PC-3 (cell line): ENCODE measurements around the gene TAOK1. TPM values are rescaled to one million over a fixed set of nuclear protein-coding genes. Genes with fewer than 3 reads are reported as not detected.

Experiments
- ATAC-seq: fragments of 200-7000 bp; cut with Tn5 transposase; 2 replicates; pipeline ENCODE4 v1.9.1; 2020; ENCODE audit warnings: mild to moderate bottlenecking, moderate library complexity
- BruUV-seq: library from RNA; stranded (reverse); fragments of 400-500 nt; replicated peaks from 2 replicates; lab custom pipeline; 2021; lab: Mats Ljungman, UMichigan
- CTCF ChIA-PET: fragments of 300-600 bp; sonication (Branson Sonifier 250); formaldehyde crosslinking; loops from one replicate; lab custom pipeline; 2022; ENCODE audit warnings: antibody characterized with exemption; lab: Charles Lee
- POLR2A ChIA-PET: fragments of 300-600 bp; sonication (Branson Sonifier 250); formaldehyde crosslinking; loops from one replicate; lab custom pipeline; 2022; ENCODE audit warnings: antibody characterized with exemption; ENCODE audit not compliant: unreplicated experiment; lab: Charles Lee
- DNase-seq: peaks from one replicate; pipeline ENCODE4 v3.0.0-alpha.2; 2015
- H2AFZ ChIP-seq: fragments of 300-600 bp; sonication (generic); 2 replicates; pipeline ENCODE4 v1.6.0; 2016; ENCODE audit warnings: antibody characterized with exemption, low read length
- H3F3A ChIP-seq: fragments of 300-600 bp; sonication (generic); one replicate; pipeline ENCODE4 v1.6.0; 2017; ENCODE audit warnings: antibody characterized with exemption, low read length, control low read depth, mild to moderate bottlenecking; ENCODE audit not compliant: unreplicated experiment
- H3K27ac ChIP-seq: fragments of 300-600 bp; sonication (generic); 2 replicates; pipeline ENCODE4 v1.5.1; 2016; ENCODE audit warnings: mild to moderate bottlenecking, low read length
- H3K27me3 ChIP-seq: fragments of 300-600 bp; sonication (generic); 2 replicates; pipeline ENCODE4 v1.6.1; 2016; ENCODE audit warnings: low read length, mixed read lengths
- H3K36me3 ChIP-seq: fragments of 300-600 bp; sonication (generic); 2 replicates; pipeline ENCODE4 v1.6.1; 2016; ENCODE audit warnings: low read depth, mixed run types, low read length, mixed read lengths
- H3K4me1 ChIP-seq: fragments of 300-600 bp; sonication (generic); 2 replicates; pipeline ENCODE4 v1.5.1; 2016; ENCODE audit warnings: low read length; ENCODE audit not compliant: insufficient read depth
- H3K4me2 ChIP-seq: fragments of 300-600 bp; sonication (generic); 2 replicates; pipeline ENCODE4 v1.6.0; 2016; ENCODE audit warnings: low read length
- H3K4me3 ChIP-seq: fragments of 300-600 bp; sonication (generic); 2 replicates; pipeline ENCODE4 v1.5.1; 2016; ENCODE audit warnings: mild to moderate bottlenecking, low read length, mixed read lengths
- H3K79me2 ChIP-seq: fragments of 300-600 bp; sonication (generic); 2 replicates; pipeline ENCODE4 v1.6.1; 2017; ENCODE audit warnings: low read length, mixed read lengths
- H3K9ac ChIP-seq: fragments of 300-600 bp; sonication (generic); 2 replicates; pipeline ENCODE4 v1.6.0; 2016; ENCODE audit warnings: mild to moderate bottlenecking, low read length
- H3K9me2 ChIP-seq: fragments of 300-600 bp; sonication (generic); replicated peaks from 2 replicates; pipeline ENCODE4 v1.6.1; 2016; ENCODE audit warnings: mixed run types, low read length, mixed read lengths
- H3K9me3 ChIP-seq: fragments of 300-600 bp; sonication (generic); 2 replicates; pipeline ENCODE4 v1.6.1; 2016; ENCODE audit warnings: low read length, mixed read lengths
- H4K20me1 ChIP-seq: fragments of 300-600 bp; sonication (generic); 2 replicates; pipeline ENCODE4 v1.6.1; 2016; ENCODE audit warnings: low read length, mixed read lengths
- CTCF ChIP-seq: fragments of 300-600 bp; sonication (generic); conservative IDR thresholded peaks from 2 replicates; pipeline ENCODE4 v1.5.1; 2017; ENCODE audit warnings: antibody characterized with exemption, low read depth, mild to moderate bottlenecking, low read length
- EZH2 ChIP-seq: fragments of 300-600 bp; sonication (generic); IDR thresholded peaks from one replicate; pipeline ENCODE4 v1.6.1; 2017; ENCODE audit warnings: antibody characterized with exemption, mild to moderate bottlenecking, low read length; ENCODE audit not compliant: unreplicated experiment
- EZH2phosphoT487 ChIP-seq: fragments of 300-600 bp; sonication (generic); IDR thresholded peaks from 2 replicates; pipeline ENCODE4 v1.6.1; 2018; ENCODE audit warnings: mild to moderate bottlenecking, antibody characterized with exemption, low read length, borderline replicate concordance
- intact Hi-C: fragments of 100-400 bp; cut with micrococcal nuclease; formaldehyde crosslinking; loops from 2 replicates; pipeline ENCODE4 v1.9.0; 2023
- total RNA-seq: library from RNA; depleted of rRNA; stranded (reverse); fragments of >200 nt; gene quantifications from 2 replicates; pipeline ENCODE4 v1.2.3, GENCODE V29; 2014

TAOK1 gene
- total RNA-seq, 1 experiment from 2014 or later, result 17.3 TPM

- DNase-seq (no peak), ATAC-seq (no peak)
- CTCF ChIA-PET, result no interaction called here
Measured at GRCh38 chr17:29358416-29358815, 31.7 kb upstream of the TAOK1 start.

GRCh38 chr17:29359777-29360176 is 30.4 kb upstream of the TAOK1 start:
- Histone ChIP-seq H3K4me1 (no peaks in the 10 kb centered on the region), H3K79me2 (no peaks in the 10 kb centered on the region), H2AFZ (no peak overlapping the region), H3K4me2 (no peak overlapping the region), H3K9ac (no peak overlapping the region), H3K27me3 (no peaks in the 10 kb centered on the region), H4K20me1 (no peaks in the 10 kb centered on the region), H3K27ac (no peak overlapping the region), H3K4me3 (no peak overlapping the region), H3K36me3 (no peaks in the 10 kb centered on the region), H3K9me3 (no peaks in the 10 kb centered on the region), H3K9me2 (no peaks in the 10 kb centered on the region), H3F3A (no peaks in the 10 kb centered on the region)
- ATAC-seq (no peak), DNase-seq (no peak)
- TF ChIP-seq EZH2phosphoT487 (no peak), CTCF (no peak), EZH2 (no peak)
- BruUV-seq, result no TSS peak
- CTCF ChIA-PET, result no interaction called here
- intact Hi-C loops, result no loop called here
- POLR2A ChIA-PET, result no interaction called here

More at GRCh38 chr17:29358416-29358815, 31.7 kb upstream of the TAOK1 start:
- no peak overlapping the region for H3K4me3 ChIP-seq
- no peaks in the 10 kb centered on the region for H3K79me2 ChIP-seq
- no peak for TF ChIP-seq EZH2
- no peak for TF ChIP-seq CTCF
- TF ChIP-seq EZH2phosphoT487, result no peak
- H3K4me1 ChIP-seq, result no peaks in the 10 kb centered on the region
- H2AFZ ChIP-seq, result no peak overlapping the region
- H3K27me3 ChIP-seq, result no peaks in the 10 kb centered on the region
- intact Hi-C loops, result no loop called here
- H4K20me1 ChIP-seq, result no peaks in the 10 kb centered on the region
- H3K4me2 ChIP-seq, result no peak overlapping the region
- H3K9me2 ChIP-seq, result no peaks in the 10 kb centered on the region
- H3K36me3 ChIP-seq, result no peaks in the 10 kb centered on the region
- BruUV-seq, result no TSS peak
- H3K9ac ChIP-seq, result no peak overlapping the region
- no peak overlapping the region for H3K27ac ChIP-seq
- no peaks in the 10 kb centered on the region for H3F3A ChIP-seq
- H3K9me3 ChIP-seq, result no peaks in the 10 kb centered on the region
- POLR2A ChIA-PET, result no interaction called here

- Histone ChIP-seq H3K9ac (no peak overlapping the region), H3K27me3 (no peaks in the 10 kb centered on the region), H3K4me2 (no peak overlapping the region), H2AFZ (no peak overlapping the region), H3K36me3 (no peaks in the 10 kb centered on the region), H3K4me1 (no peaks in the 10 kb centered on the region), H3K79me2 (no peaks in the 10 kb centered on the region), H3K9me3 (no peaks in the 10 kb centered on the region), H3K9me2 (no peaks in the 10 kb centered on the region), H3F3A (no peaks in the 10 kb centered on the region), H4K20me1 (no peaks in the 10 kb centered on the region), H3K4me3 (no peak overlapping the region), H3K27ac (no peak overlapping the region)
- POLR2A ChIA-PET, result no interaction called here
- intact Hi-C loops, result no loop called here
- no TSS peak for BruUV-seq
- ATAC-seq (no peak), DNase-seq (no peak)
- CTCF ChIA-PET, result no interaction called here
- TF ChIP-seq CTCF, result no peak
- TF ChIP-seq EZH2phosphoT487, result no peak
Measured at GRCh38 chr17:29363716-29364115, 26.4 kb upstream of the TAOK1 start.
